ENCODE data around the gene FAM120B. TPM values are rescaled to one million over a fixed set of nuclear protein-coding genes. Genes with fewer than 3 reads are reported as not detected.

FAM120B gene
- total RNA-seq, 1 experiment from 2014 or later = 16.7 TPM

- H3K36me3 Mint-ChIP-seq (ENCODE audit: insufficient read depth in 1 of 3, low read depth in 3 of 3) = peaks cover 0 to 9% (median 5%) of the 10 kb centered on the region in 3 experiments; a peak in 5 of 7 replicates
- no peak overlapping the region for H3K4me2 ChIP-seq (ENCODE audit: insufficient read depth, insufficient read length, low read length)
- H3K27ac ChIP-seq (ENCODE audit: insufficient read length, low read depth, low read length) = no peak overlapping the region
- no peak overlapping the region for H3K4me3 Mint-ChIP-seq
- H2BK5ac ChIP-seq (ENCODE audit: insufficient read length, low read length) = no peak overlapping the region
- H3K4me1 ChIP-seq (ENCODE audit: insufficient read depth, low read length) = no peaks in the 10 kb centered on the region
- no peak overlapping the region for H3T11ph ChIP-seq (ENCODE audit: low read length)
- H4K20me1 ChIP-seq (ENCODE audit: control insufficient read depth, insufficient read depth, insufficient read length) = no peaks in the 10 kb centered on the region
- H3K27me3 ChIP-seq (ENCODE audit: insufficient read depth, low read length) = no peaks in the 10 kb centered on the region
- H2BK120ac ChIP-seq (ENCODE audit: low read depth, low read length, poor library complexity, severe bottlenecking) = no peak overlapping the region
- no peak overlapping the region for H2BK15ac ChIP-seq (ENCODE audit: low read depth, low read length)
- no peak for DNase-seq
- no peak overlapping the region for H3K23ac ChIP-seq (ENCODE audit: insufficient read length, low read depth, low read length)
- H3K9me3 Mint-ChIP-seq = peaks cover 0 to 4% of the 10 kb centered on the region in 2 experiments; a peak in 3 of 5 replicates
- H3K4ac ChIP-seq (ENCODE audit: low read depth, low read length) = no peak overlapping the region
- no peaks in the 10 kb centered on the region for H3K23me2 ChIP-seq (ENCODE audit: insufficient read length, low read depth, low read length, poor library complexity, severe bottlenecking)
- H3K79me2 ChIP-seq (ENCODE audit: insufficient read depth, low read length) = no peaks in the 10 kb centered on the region
- H2AK5ac ChIP-seq (ENCODE audit: insufficient read length, low read length) = no peak overlapping the region
- H4K5ac ChIP-seq (ENCODE audit: insufficient read length, low read depth, low read length) = no peak overlapping the region
- H4K91ac ChIP-seq (ENCODE audit: insufficient read length, low read depth, low read length) = no peak overlapping the region
- no peak overlapping the region for H3K14ac ChIP-seq (ENCODE audit: insufficient read depth, low read length)
- no peak for TF ChIP-seq CTCF (conservative IDR thresholded peaks at IDR 0.05)
- H3K18ac ChIP-seq (ENCODE audit: insufficient read length, low read depth, low read length) = no peak overlapping the region
- no peak overlapping the region for H3K27ac Mint-ChIP-seq
- no CpG with 5 or more reads among the region's 17 CpGs for WGBS (ENCODE audit: extremely low coverage, insufficient read length, low lambda C conversion rate)
- H2BK12ac ChIP-seq (ENCODE audit: insufficient read length, low read depth, low read length) = no peak overlapping the region
- no peak overlapping the region for H2BK20ac ChIP-seq (ENCODE audit: low read depth, low read length, poor library complexity, severe bottlenecking)
- H3K4me1 Mint-ChIP-seq = peaks cover 22 to 26% of the 10 kb centered on the region in 2 experiments
- peaks cover 6% of the 10 kb centered on the region for H3K27me3 Mint-ChIP-seq (ENCODE audit: low read depth)
- no peak overlapping the region for H3K9ac ChIP-seq (ENCODE audit: extremely low read depth, insufficient read length, low read length)
- H4K8ac ChIP-seq (replicated peaks; ENCODE audit: insufficient read length, low read depth, low read length) = no peak overlapping the region
- no peak overlapping the region for H2AFZ ChIP-seq (ENCODE audit: low read length)
- H3K56ac ChIP-seq (ENCODE audit: insufficient read length, low read depth, low read length) = no peak overlapping the region
- no peaks in the 10 kb centered on the region for H3K9me3 ChIP-seq (ENCODE audit: control insufficient read depth, low read depth, low read length)
- no peaks in the 10 kb centered on the region for H3K79me1 ChIP-seq (ENCODE audit: insufficient read depth, low read depth, low read length, poor library complexity, severe bottlenecking)
These were observed 126.9 kb downstream of the FAM120B start for GRCh38 chr6:170433163-170434116.

Data from H9 (cell line).